Stimulated activated naive CD8-positive, alpha-beta T cell treated with anti-CD3 and anti-CD28 coated beads, Interleukin-15, amount 100 ng/mL, for 72 hours (primary cell): ENCODE measurements around the gene C7orf33.
"Not testable (repeated sequence)": the region's sequence is repeated elsewhere in the genome, so short reads cannot be mapped to it uniquely, and the experiment has no call there.

Source experiments
- ATAC-seq: fragments of 150-1000 bp; cut with Tn5 transposase; 2 replicates; pipeline ENCODE4 v1.10.0; 2021; ENCODE audit warnings: mild to moderate bottlenecking, moderate library complexity
- DNase-seq, 2 donors: peaks; one replicate each; pipeline ENCODE4 v3.0.0; 2021 to 2022
- H3K27ac Mint-ChIP-seq, 2 donors: one replicate each; pipeline ENCODE4 v1.8.0; 2022; ENCODE audit warnings: mild to moderate bottlenecking in 2 of 2, mixed read lengths in 2 of 2, moderate library complexity in 2 of 2
- H3K27me3 Mint-ChIP-seq: one replicate; pipeline ENCODE4 v1.8.0; 2022; ENCODE audit warnings: mixed read lengths
- H3K4me1 Mint-ChIP-seq: one replicate; pipeline ENCODE4 v1.8.0; 2022; ENCODE audit warnings: mild to moderate bottlenecking, mixed read lengths
- H3K4me3 Mint-ChIP-seq, 2 donors: one replicate each; pipeline ENCODE4 v1.8.0; 2022; ENCODE audit warnings: mild to moderate bottlenecking in 2 of 2, mixed read lengths in 2 of 2, moderate library complexity in 1 of 2
- H3K9me3 Mint-ChIP-seq, 2 donors: one replicate each; pipeline ENCODE4 v1.8.0; 2022; ENCODE audit warnings: mixed read lengths in 2 of 2

The C7orf33 gene

GRCh38 chr7:148590471-148590870 lies at the start of gene C7orf33:
Gene C7orf33 (plus strand): TSS chr7:148590766. CDS start chr7:148590926, 160 bp downstream.
- Mint-ChIP-seq H3K9me3 (no peaks in the 10 kb centered on the region), H3K4me3 (no peak within 1 kb of the TSS), H3K27ac (no peak within 1 kb of the TSS), H3K4me1 (peaks cover 2% of the 10 kb centered on the region), H3K27me3 (peaks cover 46% of the 10 kb centered on the region)
- ATAC-seq, result no peak
- no peak for DNase-seq

DNA sequence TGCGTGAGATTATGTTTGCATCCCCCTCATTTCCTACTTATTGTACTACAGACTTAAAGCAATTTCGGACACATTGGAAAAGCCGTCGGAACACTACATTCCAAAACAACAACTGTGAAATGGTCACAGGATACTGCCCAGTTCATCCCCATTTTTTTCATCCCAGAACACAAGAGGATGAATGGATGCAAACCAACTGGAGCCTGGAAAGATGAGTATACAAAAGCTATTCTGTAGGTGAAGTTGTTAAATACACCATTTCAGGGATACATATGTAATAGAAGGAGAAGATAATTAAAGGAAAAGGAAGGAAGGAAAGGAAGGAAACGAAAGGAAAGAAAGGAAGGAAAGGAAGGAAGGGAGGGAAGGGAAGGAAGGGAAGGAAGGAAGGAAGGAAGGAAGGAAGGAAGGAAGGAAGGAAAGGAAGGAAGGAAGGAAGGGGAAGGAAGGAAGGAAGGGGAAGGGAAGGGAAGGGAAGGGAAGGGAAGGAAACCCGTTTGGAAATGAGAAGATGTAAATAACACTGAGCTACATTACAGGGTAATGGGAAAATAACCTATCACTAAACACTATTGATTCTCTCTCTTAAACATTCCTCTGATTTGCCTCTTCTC lies 48.6 kb upstream of the C7orf33 start:
- no peak for DNase-seq
- H3K27ac Mint-ChIP-seq, result no peak overlapping the region
- H3K4me1 Mint-ChIP-seq, result no peaks in the 10 kb centered on the region
- ATAC-seq, result no peak
- H3K27me3 Mint-ChIP-seq, result no peaks in the 10 kb centered on the region
- no peak overlapping the region for H3K4me3 Mint-ChIP-seq
- H3K9me3 Mint-ChIP-seq, result peaks cover 0 to 2% of the 10 kb centered on the region in 2 donors

- Mint-ChIP-seq H3K9me3 (peaks cover 4 to 6% of the 10 kb centered on the region in 2 donors), H3K4me3 (no peak overlapping the region), H3K27me3 (no peaks in the 10 kb centered on the region), H3K27ac (no peak overlapping the region), H3K4me1 (no peaks in the 10 kb centered on the region)
- ATAC-seq (no peak), DNase-seq (no peak)
Observed at GRCh38 chr7:148543302-148543701, 47.3 kb upstream of the C7orf33 start.

DNA sequence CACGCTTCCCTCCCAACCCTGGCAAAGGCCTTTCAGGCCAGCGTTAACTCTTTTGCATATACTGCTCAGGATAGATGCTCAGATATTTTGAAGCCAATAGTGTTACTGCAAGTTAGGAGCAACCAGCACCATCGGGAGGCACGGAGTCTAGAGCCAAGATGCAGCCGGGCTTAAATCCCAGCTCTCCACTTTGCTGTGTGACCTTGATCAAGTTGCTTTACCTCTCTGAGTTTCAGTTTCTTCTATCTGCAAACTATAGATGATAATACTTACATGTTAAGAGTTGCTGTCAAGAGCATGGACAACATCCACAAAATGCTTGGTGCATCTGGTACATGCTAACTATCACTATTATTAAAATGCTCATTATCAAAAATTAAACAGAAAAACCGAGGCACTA lies 45.4 kb upstream of the C7orf33 start:
- ATAC-seq (no peak), DNase-seq (no peak)
- Mint-ChIP-seq H3K27me3 (no peaks in the 10 kb centered on the region), H3K9me3 (peaks cover 6 to 10% of the 10 kb centered on the region in 2 donors), H3K4me3 (no peak overlapping the region), H3K4me1 (no peaks in the 10 kb centered on the region), H3K27ac (no peak overlapping the region)

DNA sequence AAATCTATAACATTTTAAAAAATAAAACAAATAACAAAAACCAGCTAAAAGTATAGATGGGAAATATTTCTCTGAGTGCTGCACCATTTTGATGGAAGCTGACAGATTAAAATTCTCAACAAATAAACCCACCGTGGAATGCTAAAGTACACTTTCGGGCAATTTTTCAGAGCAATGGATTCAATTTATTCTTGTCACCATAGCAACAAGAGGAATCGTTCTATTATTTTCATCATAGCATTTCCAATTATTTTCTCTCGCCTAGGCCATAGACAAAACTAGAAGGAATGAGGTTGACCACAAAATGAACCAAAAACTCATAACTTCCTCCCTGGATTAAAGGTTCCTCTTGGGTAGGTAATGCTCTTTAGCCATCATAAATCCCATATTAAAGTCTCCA lies 44.6 kb upstream of the C7orf33 start:
- ATAC-seq, result no peak
- no peaks in the 10 kb centered on the region for H3K4me1 Mint-ChIP-seq
- H3K27me3 Mint-ChIP-seq, result no peaks in the 10 kb centered on the region
- H3K9me3 Mint-ChIP-seq, result peaks cover 10 to 13% of the 10 kb centered on the region in 2 donors
- H3K27ac Mint-ChIP-seq, result no peak overlapping the region
- no peak overlapping the region for H3K4me3 Mint-ChIP-seq
- DNase-seq, result no peak

DNA sequence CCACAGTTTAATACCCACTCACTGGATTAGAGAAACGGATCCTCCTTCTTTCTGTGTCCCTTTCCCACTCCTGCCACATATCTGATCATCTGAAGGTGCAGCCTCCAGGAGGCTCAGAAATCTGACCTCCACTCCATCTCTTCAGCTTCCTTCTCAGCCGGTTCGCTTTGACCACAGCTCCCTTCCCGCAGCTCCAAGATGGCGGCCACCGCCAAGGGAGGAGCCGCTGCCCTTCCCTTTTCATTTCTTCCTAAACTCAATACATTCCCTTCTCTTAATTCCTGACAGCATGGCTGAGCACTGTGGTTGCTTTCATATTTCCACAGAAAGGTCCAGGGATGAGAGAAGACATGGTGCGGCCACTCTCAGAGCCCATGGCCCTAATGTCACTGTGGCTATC lies 43.7 kb upstream of the C7orf33 start:
- H3K27ac Mint-ChIP-seq, result no peak overlapping the region
- H3K27me3 Mint-ChIP-seq, result no peaks in the 10 kb centered on the region
- H3K9me3 Mint-ChIP-seq, result peaks cover 14% of the 10 kb centered on the region in 2 donors
- no peaks in the 10 kb centered on the region for H3K4me1 Mint-ChIP-seq
- ATAC-seq (no peak), DNase-seq (no peak)
- H3K4me3 Mint-ChIP-seq, result no peak overlapping the region

DNA sequence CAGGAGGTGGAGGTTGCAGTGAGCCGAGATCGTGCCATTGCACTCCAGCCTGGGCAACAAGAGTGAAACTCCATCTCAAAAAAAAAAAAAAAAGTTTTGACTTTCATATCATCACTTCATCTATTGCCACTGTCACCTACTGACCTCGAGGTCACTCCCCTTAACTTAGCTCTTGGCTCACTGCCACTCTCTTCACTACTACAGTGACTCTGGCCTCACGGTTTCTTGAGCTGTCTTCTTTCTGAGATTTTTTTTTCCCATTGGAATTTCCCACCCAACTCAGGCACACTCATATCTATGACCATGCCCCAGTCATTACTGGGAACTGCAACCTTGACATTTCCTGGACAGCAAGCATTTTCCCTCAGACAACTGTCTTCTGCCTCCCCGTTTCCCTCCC lies 42.6 kb upstream of the C7orf33 start:
- DNase-seq, result no peak
- Mint-ChIP-seq H3K9me3 (peaks cover 14% of the 10 kb centered on the region in 2 donors), H3K4me3 (no peak overlapping the region), H3K27ac (no peak overlapping the region), H3K4me1 (no peaks in the 10 kb centered on the region), H3K27me3 (no peaks in the 10 kb centered on the region)
- ATAC-seq, result no peak

DNA sequence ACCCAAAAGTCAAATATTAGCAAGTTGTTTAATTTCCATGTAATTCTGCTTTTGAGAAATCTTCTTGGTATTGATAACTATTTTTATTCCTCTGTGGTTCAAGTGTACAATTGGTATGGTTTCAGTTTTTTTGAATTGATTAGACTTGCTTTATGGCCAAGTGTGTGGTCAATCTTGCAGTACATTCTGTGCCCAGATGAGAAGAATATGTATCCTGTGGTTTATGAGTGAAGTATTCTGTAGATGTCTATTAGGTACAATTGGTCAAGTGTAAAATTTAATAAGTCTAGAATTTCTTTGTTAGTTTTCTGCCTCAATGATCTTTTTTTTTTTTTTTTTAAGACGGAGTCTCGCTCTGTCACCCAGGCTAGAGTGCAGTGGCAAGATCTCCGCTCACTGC lies 36.6 kb upstream of the C7orf33 start:
- DNase-seq, result no peak
- Mint-ChIP-seq H3K4me3 (no peak overlapping the region), H3K27ac (no peak overlapping the region), H3K9me3 (peaks cover 5 to 7% of the 10 kb centered on the region in 2 donors), H3K4me1 (peaks cover 7% of the 10 kb centered on the region), H3K27me3 (peaks cover 29% of the 10 kb centered on the region)
- ATAC-seq, result no peak

GRCh38 chr7:148556892-148557291 lies 33.7 kb upstream of the C7orf33 start:
- Mint-ChIP-seq H3K27me3 (peaks cover 29% of the 10 kb centered on the region), H3K27ac (no peak overlapping the region)
- no peak for ATAC-seq

GRCh38 chr7:148558914-148559313 lies 31.7 kb upstream of the C7orf33 start:
- Mint-ChIP-seq H3K9me3 (peaks cover 0 to 8% of the 10 kb centered on the region in 2 donors), H3K4me3 (no peak overlapping the region), H3K27ac (no peak overlapping the region), H3K27me3 (peaks cover 20% of the 10 kb centered on the region), H3K4me1 (peaks cover 18% of the 10 kb centered on the region)
- DNase-seq (no peak), ATAC-seq (peak; percentile 75)

More at GRCh38 chr7:148556892-148557291, 33.7 kb upstream of the C7orf33 start:
- Mint-ChIP-seq H3K4me3 (no peak overlapping the region), H3K9me3 (no peaks in the 10 kb centered on the region), H3K4me1 (peaks cover 7% of the 10 kb centered on the region)
- no peak for DNase-seq

DNA sequence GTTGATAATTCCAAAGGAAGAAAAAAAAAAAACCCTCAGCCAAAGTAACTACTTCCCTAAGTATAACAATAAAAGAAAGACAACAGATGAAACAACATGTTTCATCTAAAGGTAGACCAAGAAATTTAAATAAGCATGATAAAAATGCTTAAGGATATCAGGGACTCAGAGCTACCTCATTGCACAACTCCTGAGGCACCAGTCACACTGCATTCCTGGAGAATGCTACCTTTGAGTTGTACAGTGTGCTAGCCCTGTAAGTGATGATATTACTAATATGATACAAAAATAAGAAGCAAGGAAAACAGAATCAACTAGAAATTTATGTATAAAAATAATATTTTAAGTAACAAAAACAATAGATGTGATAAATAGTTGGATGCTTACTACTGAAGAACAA lies 29.5 kb upstream of the C7orf33 start:
- DNase-seq, result no peak
- no peak overlapping the region for H3K27ac Mint-ChIP-seq
- peaks cover 0 to 10% of the 10 kb centered on the region in 2 donors for H3K9me3 Mint-ChIP-seq
- ATAC-seq, result no peak
- no peak overlapping the region for H3K4me3 Mint-ChIP-seq
- peaks cover 22% of the 10 kb centered on the region for H3K4me1 Mint-ChIP-seq
- peaks cover 9% of the 10 kb centered on the region for H3K27me3 Mint-ChIP-seq

- Mint-ChIP-seq H3K27me3 (peaks cover 7% of the 10 kb centered on the region), H3K4me1 (peaks cover 25% of the 10 kb centered on the region), H3K9me3 (peaks cover 0 to 10% of the 10 kb centered on the region in 2 donors), H3K27ac (peak overlapping the region; percentile 66 to 83), H3K4me3 (peak overlapping the region; percentile 58 to 68)
- no peak for DNase-seq
- ATAC-seq, result peak; percentile 46
Observed at GRCh38 chr7:148563583-148564274, 26.8 kb upstream of the C7orf33 start.

- H3K27ac Mint-ChIP-seq, result peak overlapping the region in 1 of 2 donors; percentile 66
- H3K27me3 Mint-ChIP-seq, H3K9me3 Mint-ChIP-seq: not testable (repeated sequence)
- H3K4me3 Mint-ChIP-seq, result peak overlapping the region; percentile 58 to 68
- H3K4me1 Mint-ChIP-seq, result peaks cover 25% of the 10 kb centered on the region
- ATAC-seq (peak; percentile 81), DNase-seq (peak; percentile 19 to 41)
Observed at GRCh38 chr7:148564275-148564951, 26.2 kb upstream of the C7orf33 start.

- H3K4me3 Mint-ChIP-seq, result no peak overlapping the region
- H3K9me3 Mint-ChIP-seq, result peaks cover 0 to 10% of the 10 kb centered on the region in 2 donors
- ATAC-seq (no peak), DNase-seq (no peak)
- peaks cover 15% of the 10 kb centered on the region for H3K27me3 Mint-ChIP-seq
- peaks cover 31% of the 10 kb centered on the region for H3K4me1 Mint-ChIP-seq
- H3K27ac Mint-ChIP-seq, result no peak overlapping the region
Observed at GRCh38 chr7:148566736-148567135, 23.8 kb upstream of the C7orf33 start.

- no peak for DNase-seq
- no peak overlapping the region for H3K4me3 Mint-ChIP-seq
- peaks cover 26% of the 10 kb centered on the region for H3K4me1 Mint-ChIP-seq
- no peak overlapping the region for H3K27ac Mint-ChIP-seq
- H3K27me3 Mint-ChIP-seq, result peaks cover 15% of the 10 kb centered on the region
- no peak for ATAC-seq
- peaks cover 0 to 5% of the 10 kb centered on the region in 2 donors for H3K9me3 Mint-ChIP-seq
Observed at GRCh38 chr7:148567524-148567923, 23.0 kb upstream of the C7orf33 start.

DNA sequence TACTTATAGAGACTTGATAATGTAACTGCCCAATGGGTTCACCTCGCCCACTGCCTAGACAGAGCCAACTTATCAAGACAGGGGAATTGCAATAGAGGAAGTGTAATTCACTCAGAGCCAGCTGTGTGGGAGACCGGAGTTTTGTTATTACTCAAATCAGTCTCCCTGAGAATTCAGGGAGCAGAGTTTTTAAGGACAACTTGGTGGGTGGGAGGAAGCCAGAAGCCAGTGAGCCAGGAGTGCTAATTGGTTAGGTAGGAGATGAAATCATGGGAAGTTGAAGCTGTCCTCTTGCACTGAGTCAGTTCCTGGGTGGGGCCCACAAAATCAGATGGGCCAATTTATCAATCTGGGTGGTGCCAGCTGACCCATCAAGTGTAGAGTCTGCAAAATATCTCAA lies 20.1 kb upstream of the C7orf33 start:
- ATAC-seq (no peak), DNase-seq (no peak)
- no peak overlapping the region for H3K4me3 Mint-ChIP-seq
- H3K27ac Mint-ChIP-seq, result no peak overlapping the region
- no peaks in the 10 kb centered on the region for H3K9me3 Mint-ChIP-seq
- peaks cover 12% of the 10 kb centered on the region for H3K4me1 Mint-ChIP-seq
- H3K27me3 Mint-ChIP-seq, result peaks cover 15% of the 10 kb centered on the region
